ENCODE data around the gene RAVER1. TPM values are rescaled to one million over a fixed set of nuclear protein-coding genes. Genes with fewer than 3 reads are reported as not detected.

RAVER1 gene
- total RNA-seq, 2 experiments from 2014 or later: 69.3 to 75.6 TPM

DNA sequence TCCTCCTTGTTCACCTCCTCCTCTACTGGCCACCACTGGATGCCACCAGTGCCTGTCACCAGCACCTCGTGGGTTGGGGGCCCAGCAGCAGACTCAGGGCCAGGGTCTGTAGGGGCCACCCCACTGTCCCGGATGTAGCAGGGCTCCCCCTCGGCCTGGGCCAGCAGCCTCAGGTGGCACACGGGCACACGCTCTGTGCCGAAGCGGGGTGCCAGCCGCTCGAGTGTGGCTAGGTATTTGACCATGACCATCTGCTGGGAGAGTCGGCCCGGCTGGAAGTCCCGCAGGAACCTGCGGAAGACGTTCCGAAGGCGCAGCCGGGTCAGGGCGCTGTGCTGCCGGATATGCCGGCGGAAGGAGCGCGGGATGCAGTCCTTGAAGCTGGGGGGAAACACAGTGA, 32.2 kb upstream of the RAVER1 start:
- H3K9me3 Mint-ChIP-seq: no peaks in the 10 kb centered on the region
- H3K36me3 Mint-ChIP-seq (ENCODE audit: low read depth): peaks cover 55% of the 10 kb centered on the region
- H3K4me1 Mint-ChIP-seq: no peaks in the 10 kb centered on the region
- no peak overlapping the region for H3K4me3 Mint-ChIP-seq
- DNase-seq: no peak
- H3K27ac Mint-ChIP-seq: no peak overlapping the region
- no peaks in the 10 kb centered on the region for H3K27me3 Mint-ChIP-seq
- CTCF ChIA-PET: interaction anchor here (0.8 kb wide), 1 partner anchor 23 kb away, joined by 3 read pairs; no protein-coding TSS in a partner anchor
- POLR2A ChIA-PET: no interaction called here

DNA sequence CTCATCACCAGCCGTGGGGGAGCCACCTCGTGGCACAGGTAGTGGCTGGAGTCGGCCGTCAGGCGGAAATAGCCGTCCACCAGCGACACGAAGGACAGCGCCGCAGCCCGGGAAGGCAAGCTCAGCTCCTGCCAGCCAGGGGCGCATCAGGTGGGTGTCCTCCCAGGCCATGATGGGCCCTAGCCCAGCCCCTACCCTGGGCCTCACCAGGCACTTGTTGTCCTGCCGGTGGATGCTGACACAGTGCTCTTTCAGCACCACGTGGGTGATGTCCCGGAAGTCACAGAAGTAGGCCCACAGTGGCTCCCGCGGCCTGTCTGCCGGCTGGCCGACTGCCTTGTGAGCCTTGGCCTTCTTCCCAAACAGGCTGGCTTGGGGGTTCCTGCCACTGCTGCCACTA, 31.3 kb upstream of the RAVER1 start:
- POLR2A ChIA-PET: no interaction called here
- H3K4me1 Mint-ChIP-seq: no peaks in the 10 kb centered on the region
- CTCF ChIA-PET: no interaction called here
- H3K36me3 Mint-ChIP-seq (ENCODE audit: low read depth): peaks cover 54% of the 10 kb centered on the region
- H3K4me3 Mint-ChIP-seq: no peak overlapping the region
- H3K27me3 Mint-ChIP-seq: no peaks in the 10 kb centered on the region
- no peaks in the 10 kb centered on the region for H3K9me3 Mint-ChIP-seq
- H3K27ac Mint-ChIP-seq: no peak overlapping the region
- DNase-seq: no peak

DNA sequence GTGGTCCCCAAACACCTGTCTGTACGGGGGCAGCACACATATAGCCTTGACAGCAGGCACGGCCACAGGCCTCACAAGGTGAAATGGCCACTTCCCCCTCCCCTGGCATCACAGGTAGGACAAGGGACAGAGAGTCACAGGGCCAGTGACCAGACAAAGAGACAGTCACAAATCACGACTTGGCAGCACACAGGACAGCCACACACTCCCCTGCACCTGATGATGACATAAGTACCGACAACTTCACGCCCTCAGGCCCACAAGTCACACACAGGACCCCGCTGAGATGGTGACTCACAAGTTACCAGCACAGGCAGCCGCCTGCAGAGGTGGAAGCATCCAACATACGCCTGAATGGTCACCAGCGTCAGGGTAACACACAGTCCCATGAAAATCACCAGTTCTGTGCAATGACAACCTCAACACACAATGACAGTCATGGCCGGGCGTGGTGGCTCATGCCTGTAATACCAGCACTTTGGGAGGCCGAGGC, 30.5 kb upstream of the RAVER1 start:
- Mint-ChIP-seq H3K4me1 (no peaks in the 10 kb centered on the region), H3K27me3 (no peaks in the 10 kb centered on the region), H3K27ac (peak overlapping the region; percentile 31), H3K4me3 (no peak overlapping the region), H3K9me3 (no peaks in the 10 kb centered on the region), H3K36me3 (ENCODE audit: low read depth) (peaks cover 53% of the 10 kb centered on the region)
- ChIA-PET POLR2A (no interaction called here), CTCF (no interaction called here)
- no peak for DNase-seq

DNA sequence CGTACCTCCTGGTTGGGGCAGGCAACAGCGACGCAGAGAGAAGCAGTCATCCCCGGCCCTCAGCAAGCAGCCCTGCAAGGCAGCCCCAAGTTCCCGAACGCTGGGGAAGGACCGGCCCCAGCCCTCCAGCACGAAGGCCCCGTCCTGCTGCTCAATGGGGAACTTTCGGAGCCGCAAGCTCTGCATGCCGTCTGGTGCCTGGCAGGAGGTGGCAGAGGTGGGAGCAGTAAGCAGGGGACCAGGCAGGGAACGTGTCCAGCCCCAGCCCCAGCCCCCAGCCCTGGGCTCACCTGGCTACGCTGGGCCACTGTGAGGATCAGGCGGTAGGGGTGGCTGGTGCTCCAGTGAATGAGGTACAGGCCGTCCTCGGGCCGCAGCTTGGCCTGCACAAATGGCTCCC, 28.9 kb upstream of the RAVER1 start:
- no peak overlapping the region for H3K4me3 Mint-ChIP-seq
- peaks cover 43% of the 10 kb centered on the region for H3K36me3 Mint-ChIP-seq (ENCODE audit: low read depth)
- H3K4me1 Mint-ChIP-seq: no peaks in the 10 kb centered on the region
- ChIA-PET CTCF (no interaction called here), POLR2A (no interaction called here)
- DNase-seq: no peak
- no peaks in the 10 kb centered on the region for H3K9me3 Mint-ChIP-seq
- H3K27me3 Mint-ChIP-seq: no peaks in the 10 kb centered on the region
- H3K27ac Mint-ChIP-seq: no peak overlapping the region

DNA sequence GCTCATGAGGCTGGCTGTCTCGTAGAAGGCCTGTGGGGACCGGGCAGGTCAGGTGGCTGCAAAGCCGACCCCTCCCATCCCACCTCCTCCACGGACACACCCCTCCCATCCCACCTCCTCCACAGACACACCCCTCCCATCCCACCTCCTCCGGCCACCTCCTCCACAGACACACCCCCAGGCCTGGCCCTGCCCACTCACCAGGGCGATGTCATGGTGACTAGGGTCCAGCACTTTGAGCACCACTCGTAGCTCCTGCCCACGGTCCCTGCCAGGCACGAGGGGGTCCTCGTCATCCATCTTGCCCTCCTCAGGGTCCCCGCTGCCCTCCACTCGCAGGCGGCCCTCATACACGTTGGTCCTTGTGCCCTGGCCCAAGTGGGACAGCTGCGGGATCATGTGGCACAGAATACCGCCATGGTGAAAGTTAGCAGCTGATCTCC, 28.3 kb upstream of the RAVER1 start:
- H3K4me1 Mint-ChIP-seq: no peaks in the 10 kb centered on the region
- no peaks in the 10 kb centered on the region for H3K9me3 Mint-ChIP-seq
- H3K27ac Mint-ChIP-seq: no peak overlapping the region
- POLR2A ChIA-PET: no interaction called here
- no peak overlapping the region for H3K4me3 Mint-ChIP-seq
- no peak for DNase-seq
- peaks cover 36% of the 10 kb centered on the region for H3K36me3 Mint-ChIP-seq (ENCODE audit: low read depth)
- H3K27me3 Mint-ChIP-seq: no peaks in the 10 kb centered on the region
- CTCF ChIA-PET: no interaction called here

DNA sequence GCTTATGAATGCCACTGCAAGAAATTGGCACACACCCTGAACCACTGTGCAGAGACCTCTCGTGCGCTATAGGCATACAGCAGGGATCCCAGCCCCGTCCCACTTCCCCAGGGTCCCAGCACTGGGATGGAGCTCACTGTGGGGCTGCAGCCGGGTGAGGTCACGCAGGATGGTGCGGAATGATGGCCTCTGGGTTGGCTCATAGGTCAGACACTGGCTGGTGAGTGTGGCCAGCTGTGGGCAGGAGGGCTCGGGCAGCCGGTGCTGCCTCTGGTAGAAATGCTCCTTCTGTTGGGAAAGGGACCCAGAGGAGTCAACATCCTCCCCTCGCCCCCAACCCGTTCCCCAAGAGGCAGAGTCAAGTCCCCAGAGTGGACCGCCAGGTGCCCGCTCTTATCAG, 23.1 kb upstream of the RAVER1 start:
- H3K27ac Mint-ChIP-seq: no peak overlapping the region
- no peak for DNase-seq
- ChIA-PET POLR2A (no interaction called here), CTCF (interaction anchor here (0.7 kb wide), 1 partner anchor 19 kb away, joined by 3 read pairs; no protein-coding TSS in a partner anchor)
- no peaks in the 10 kb centered on the region for H3K27me3 Mint-ChIP-seq
- no peaks in the 10 kb centered on the region for H3K9me3 Mint-ChIP-seq
- peaks cover 43% of the 10 kb centered on the region for H3K36me3 Mint-ChIP-seq (ENCODE audit: low read depth)
- no peak overlapping the region for H3K4me3 Mint-ChIP-seq
- no peaks in the 10 kb centered on the region for H3K4me1 Mint-ChIP-seq

DNA sequence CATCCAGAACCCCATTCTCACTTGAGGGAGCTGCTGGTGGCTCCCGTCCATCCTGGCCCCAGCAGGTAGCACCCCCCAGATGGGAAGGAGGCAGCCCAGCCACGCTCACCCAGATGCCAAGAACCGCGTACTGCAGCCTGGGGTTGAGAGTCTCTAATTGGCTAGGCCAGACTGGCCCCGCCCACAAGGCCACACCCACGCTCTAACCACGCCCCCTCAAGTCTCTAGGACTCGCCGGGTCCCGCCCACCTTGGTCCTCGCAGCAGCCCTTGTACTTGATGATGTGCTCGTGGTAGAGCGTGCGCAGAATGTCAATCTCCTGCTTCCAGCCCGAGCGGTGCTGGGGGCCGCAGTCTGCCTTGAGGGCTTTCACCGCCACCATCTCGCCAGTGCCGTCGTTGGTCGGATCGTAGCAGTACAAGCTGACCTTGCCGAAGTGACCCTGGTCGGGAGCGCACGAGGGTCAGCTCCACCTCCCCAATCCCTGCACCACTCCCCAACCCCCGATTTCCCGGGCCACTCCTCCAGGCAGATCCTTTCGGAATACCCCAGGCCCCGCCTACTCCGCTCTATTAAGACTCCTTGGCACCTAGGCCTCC, 20.6 kb upstream of the RAVER1 start:
- Mint-ChIP-seq H3K4me1 (no peaks in the 10 kb centered on the region), H3K27ac (peak overlapping the region; percentile 25), H3K27me3 (no peaks in the 10 kb centered on the region), H3K4me3 (no peak overlapping the region), H3K9me3 (no peaks in the 10 kb centered on the region), H3K36me3 (ENCODE audit: low read depth) (peaks cover 39% of the 10 kb centered on the region)
- POLR2A ChIA-PET: no interaction called here
- peak; percentile 41 for DNase-seq
- CTCF ChIA-PET: interaction anchor here (1.0 kb wide), 1 partner anchor 11 kb away, joined by 3 read pairs; no protein-coding TSS in a partner anchor

DNA sequence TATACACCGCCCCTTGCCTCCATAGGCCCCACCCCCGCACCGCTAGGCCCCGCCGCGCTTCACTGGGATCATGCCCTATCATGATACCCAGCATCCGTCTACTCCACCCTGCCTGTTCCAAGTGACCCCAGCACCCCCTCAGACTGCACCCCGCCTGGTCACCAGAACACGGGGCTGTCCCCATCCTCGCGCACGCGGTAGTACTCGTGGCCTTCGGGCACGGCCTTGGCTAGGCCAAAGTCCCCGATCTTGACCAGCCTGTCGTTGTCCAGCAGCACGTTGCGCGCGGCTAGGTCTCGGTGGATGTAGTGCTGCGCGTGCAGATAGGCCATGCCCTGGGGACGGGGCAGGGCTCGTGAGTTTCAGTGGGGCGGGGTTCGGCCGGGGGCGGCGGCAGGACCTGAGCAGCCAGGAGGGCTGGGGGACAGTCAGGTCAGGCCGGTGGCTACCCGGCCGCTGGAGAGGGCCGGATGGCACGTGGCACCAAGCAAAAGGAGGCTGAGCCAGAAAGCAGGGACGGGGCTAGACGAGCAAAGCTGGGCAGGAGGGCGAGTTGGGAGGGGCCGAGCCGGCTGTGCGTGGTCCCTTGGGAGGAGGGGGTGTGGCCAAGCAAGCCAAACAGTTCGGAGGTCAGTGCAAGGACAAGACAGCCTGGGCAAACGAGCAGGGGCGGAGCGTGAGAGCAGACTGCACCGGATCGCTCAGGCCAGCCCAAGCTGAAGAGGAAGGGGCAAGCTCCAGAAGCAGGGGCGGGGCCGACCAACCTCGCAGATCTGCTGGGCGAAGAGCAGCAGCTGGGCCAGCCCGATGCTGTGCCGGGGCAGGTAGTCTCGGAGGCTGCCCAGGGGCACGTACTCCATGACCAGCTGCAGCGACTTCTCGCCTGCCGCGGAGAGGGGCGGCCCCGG, 19.7 kb upstream of the RAVER1 start:
- Mint-ChIP-seq H3K9me3 (no peaks in the 10 kb centered on the region), H3K36me3 (ENCODE audit: low read depth) (peaks cover 43% of the 10 kb centered on the region), H3K27ac (no peak overlapping the region), H3K4me1 (no peaks in the 10 kb centered on the region), H3K27me3 (no peaks in the 10 kb centered on the region), H3K4me3 (no peak overlapping the region)
- POLR2A ChIA-PET: no interaction called here
- no peak for DNase-seq
- CTCF ChIA-PET: interaction anchor here (1.0 kb wide), 1 partner anchor 10 kb away, joined by 3 read pairs; no protein-coding TSS in a partner anchor

DNA sequence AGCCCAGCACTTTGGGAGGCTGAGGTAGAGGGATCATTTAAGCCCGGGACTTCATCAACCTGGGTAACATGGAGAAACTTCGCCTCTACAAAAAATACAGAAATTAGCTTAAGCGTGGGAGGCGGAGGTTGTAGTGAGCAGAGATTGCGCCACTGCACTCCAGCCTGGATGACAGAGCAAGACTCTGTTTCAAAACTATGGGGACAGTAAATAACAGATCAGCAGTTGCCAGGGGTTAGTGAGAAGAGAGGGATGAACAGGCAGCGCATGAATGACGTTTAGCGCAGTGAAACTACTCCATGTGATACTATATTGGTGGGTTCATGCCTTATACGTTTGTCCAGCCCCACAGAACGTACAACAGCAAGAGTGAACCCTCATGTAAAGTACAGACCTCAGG, 13.2 kb upstream of the RAVER1 start:
- DNase-seq: no peak
- no peak overlapping the region for H3K27ac Mint-ChIP-seq
- H3K9me3 Mint-ChIP-seq: no peaks in the 10 kb centered on the region
- ChIA-PET POLR2A (no interaction called here), CTCF (no interaction called here)
- H3K36me3 Mint-ChIP-seq (ENCODE audit: low read depth): peaks cover 16% of the 10 kb centered on the region
- no peak overlapping the region for H3K4me3 Mint-ChIP-seq
- no peaks in the 10 kb centered on the region for H3K4me1 Mint-ChIP-seq
- H3K27me3 Mint-ChIP-seq: no peaks in the 10 kb centered on the region

DNA sequence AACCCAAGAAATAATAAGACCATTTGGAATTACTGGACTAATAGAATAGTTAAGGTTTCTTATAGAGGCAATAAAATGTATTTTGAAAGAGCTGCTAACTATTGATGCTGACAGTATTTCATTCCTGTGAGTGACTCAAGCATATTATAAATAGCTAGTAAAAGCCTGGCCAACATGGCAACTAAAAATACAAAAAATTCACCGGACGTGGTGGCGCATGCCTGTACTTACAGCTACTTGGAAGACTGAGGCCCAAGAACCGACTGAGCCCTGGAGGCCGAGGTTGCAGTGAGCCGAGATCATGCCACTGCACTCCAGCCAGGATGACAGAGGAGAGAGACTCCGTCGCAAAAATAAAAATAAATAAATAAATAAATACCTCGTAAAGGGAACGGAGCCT, 11.5 kb upstream of the RAVER1 start:
- H3K27ac Mint-ChIP-seq: no peak overlapping the region
- H3K4me3 Mint-ChIP-seq: no peak overlapping the region
- no peaks in the 10 kb centered on the region for H3K9me3 Mint-ChIP-seq
- H3K4me1 Mint-ChIP-seq: peaks cover 8% of the 10 kb centered on the region
- DNase-seq: no peak
- ChIA-PET CTCF (interaction anchor here (0.6 to 1.6 kb wide), 6 partner anchors 11 to 75 kb away, joined by 3 to 8 read pairs (median 4); partner anchors contain the start of gene RAVER1), POLR2A (no interaction called here)
- H3K36me3 Mint-ChIP-seq (ENCODE audit: low read depth): peaks cover 5% of the 10 kb centered on the region
- H3K27me3 Mint-ChIP-seq: no peaks in the 10 kb centered on the region

DNA sequence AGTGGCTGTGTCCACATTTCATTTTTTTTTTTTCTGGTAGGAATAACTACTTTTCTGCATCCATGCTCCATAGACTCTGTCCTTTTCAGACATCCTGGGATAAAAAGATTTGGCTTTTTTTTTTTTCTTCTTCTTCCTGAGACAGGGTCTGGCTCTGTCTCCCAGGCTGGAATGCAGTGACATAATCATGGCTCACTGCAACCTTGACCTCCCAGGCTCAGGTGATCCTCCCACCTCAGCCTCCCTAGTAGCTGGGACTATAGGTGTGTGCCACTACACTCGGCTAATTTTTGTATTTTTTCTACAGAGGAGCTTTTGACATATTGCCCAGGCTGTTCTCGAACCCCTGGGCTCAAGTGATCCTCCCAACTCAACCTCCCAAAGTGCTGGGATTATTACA, 10.2 kb upstream of the RAVER1 start:
- peaks cover 21% of the 10 kb centered on the region for H3K4me1 Mint-ChIP-seq
- H3K4me3 Mint-ChIP-seq: no peak overlapping the region
- CTCF ChIA-PET: interaction anchor here (0.8 to 1.6 kb wide), 5 partner anchors 10 to 85 kb away, joined by 3 to 5 read pairs (median 3); partner anchors contain the start of gene RAVER1
- H3K36me3 Mint-ChIP-seq (ENCODE audit: low read depth): peaks cover 10% of the 10 kb centered on the region
- H3K9me3 Mint-ChIP-seq: no peaks in the 10 kb centered on the region
- POLR2A ChIA-PET: no interaction called here
- H3K27ac Mint-ChIP-seq: no peak overlapping the region
- DNase-seq: no peak
- no peaks in the 10 kb centered on the region for H3K27me3 Mint-ChIP-seq

DNA sequence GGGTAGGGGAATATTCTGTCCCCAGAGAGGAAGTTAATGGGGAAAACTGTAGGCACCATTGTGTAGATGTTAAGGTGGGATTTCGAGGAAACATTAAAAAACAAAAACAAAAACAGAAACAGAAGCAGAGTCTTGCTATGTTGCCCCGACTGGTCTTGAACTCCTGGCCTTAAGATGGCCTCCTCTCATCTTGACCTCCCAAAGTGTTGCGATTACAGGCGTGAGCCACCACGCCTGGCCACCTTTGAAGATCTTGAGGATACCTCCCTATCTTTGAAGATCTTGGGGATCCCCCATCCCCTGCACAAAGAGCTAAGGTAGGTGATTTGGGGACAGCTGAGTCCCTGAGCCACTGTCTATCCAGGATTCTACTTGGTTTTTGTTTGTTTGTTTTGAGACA, 6.6 kb upstream of the RAVER1 start:
- POLR2A ChIA-PET: no interaction called here
- no peaks in the 10 kb centered on the region for H3K9me3 Mint-ChIP-seq
- CTCF ChIA-PET: interaction anchor here (1.1 to 1.2 kb wide), 2 partner anchors 33 to 49 kb away, joined by 3 read pairs; no protein-coding TSS in a partner anchor
- no peak for DNase-seq
- peaks cover 33% of the 10 kb centered on the region for H3K4me1 Mint-ChIP-seq
- H3K4me3 Mint-ChIP-seq: peak overlapping the region; percentile 95
- no peaks in the 10 kb centered on the region for H3K27me3 Mint-ChIP-seq
- H3K36me3 Mint-ChIP-seq (ENCODE audit: low read depth): peaks cover 15% of the 10 kb centered on the region
- H3K27ac Mint-ChIP-seq: peak overlapping the region; percentile 94

DNA sequence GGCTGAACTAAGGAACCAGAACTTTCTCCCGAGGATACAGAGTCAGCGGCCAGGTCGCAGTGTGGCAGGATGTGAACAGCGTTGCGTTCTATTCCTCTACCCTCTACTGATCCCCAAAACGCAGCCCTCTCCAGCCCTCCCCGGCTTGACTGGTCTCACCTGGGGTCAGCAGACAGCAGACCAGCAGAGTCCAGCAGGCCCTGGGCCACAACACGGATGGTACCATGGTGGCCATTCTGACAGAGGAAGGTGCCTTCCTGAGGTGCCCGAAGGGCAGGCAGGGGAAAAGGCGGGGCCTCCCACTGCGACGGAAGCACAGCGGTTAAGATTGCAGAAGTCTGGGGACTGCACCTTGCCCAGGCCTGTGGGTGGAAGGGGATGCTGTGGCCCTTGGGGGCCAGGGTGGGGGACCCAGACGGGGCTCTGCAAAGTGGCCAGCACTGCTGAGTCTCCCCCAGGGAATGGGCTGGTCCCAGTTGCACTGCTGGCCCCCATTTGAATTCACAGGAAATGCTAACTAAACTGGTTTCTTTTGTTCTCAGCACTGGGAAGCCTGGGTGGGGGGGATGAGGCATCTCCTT, 6.1 kb upstream of the RAVER1 start, which contains the start of gene ICAM3:
ICAM3 (minus strand) TSS at position 245 of the 581 bp plus-strand sequence; CDS start at position 235, 10 bp downstream.
- DNase-seq: peak; percentile 74
- ChIA-PET POLR2A (no interaction called here), CTCF (interaction anchor here (1.1 to 1.2 kb wide), 2 partner anchors 34 to 49 kb away, joined by 3 read pairs; no protein-coding TSS in a partner anchor)
- no peaks in the 10 kb centered on the region for H3K9me3 Mint-ChIP-seq
- H3K4me1 Mint-ChIP-seq: peaks cover 37% of the 10 kb centered on the region
- H3K36me3 Mint-ChIP-seq (ENCODE audit: low read depth): peaks cover 19% of the 10 kb centered on the region
- peak within 1 kb of the TSS; percentile 94 for H3K27ac Mint-ChIP-seq
- peak within 1 kb of the TSS; percentile 95 for H3K4me3 Mint-ChIP-seq
- H3K27me3 Mint-ChIP-seq: no peaks in the 10 kb centered on the region
